ENCODE results near the gene CFAP221. TPM values are rescaled to one million over a fixed set of nuclear protein-coding genes. Genes with fewer than 3 reads are reported as not detected.
"Not testable (repeated sequence)": the region's sequence is repeated elsewhere in the genome, so short reads cannot be mapped to it uniquely, and the experiment has no call there.

The CFAP221 gene
- total RNA-seq, 1 donor from 2014 or later = 0.20 TPM

GRCh38 chr2:119590873-119591272, 46.6 kb downstream of the CFAP221 start:
- no peak for DNase-seq

GRCh38 chr2:119591523-119591922, 47.3 kb downstream of the CFAP221 start:
- no peak for DNase-seq

- no peak for DNase-seq
Measured at GRCh38 chr2:119592436-119592835, 48.2 kb downstream of the CFAP221 start.

- DNase-seq = no peak
Measured at GRCh38 chr2:119596638-119597037, 52.4 kb downstream of the CFAP221 start.

GRCh38 chr2:119598596-119599263, 54.5 kb downstream of the CFAP221 start:
- no peak for DNase-seq

- DNase-seq = no peak
Measured at GRCh38 chr2:119599384-119599783, 55.1 kb downstream of the CFAP221 start.

GRCh38 chr2:119605096-119605495, 60.8 kb downstream of the CFAP221 start:
- no peak for DNase-seq

- no peak for DNase-seq
Measured at GRCh38 chr2:119606674-119607073, 62.4 kb downstream of the CFAP221 start.

GRCh38 chr2:119608553-119608952, 64.3 kb downstream of the CFAP221 start:
- no peak for DNase-seq

GRCh38 chr2:119609337-119609736, 65.1 kb downstream of the CFAP221 start:
- no peak for DNase-seq

GRCh38 chr2:119614140-119614539, 69.9 kb downstream of the CFAP221 start:
- not testable (repeated sequence) for DNase-seq

GRCh38 chr2:119616421-119616820, 72.2 kb downstream of the CFAP221 start:
- no peak for DNase-seq

- DNase-seq = no peak
Measured at GRCh38 chr2:119617455-119617854, 73.2 kb downstream of the CFAP221 start.

- not testable (repeated sequence) for DNase-seq
Measured at GRCh38 chr2:119618725-119619124, 74.5 kb downstream of the CFAP221 start.

GRCh38 chr2:119625226-119625625, 81.0 kb downstream of the CFAP221 start:
- DNase-seq = no peak

- DNase-seq = no peak
Measured at GRCh38 chr2:119629323-119629825, 85.1 kb downstream of the CFAP221 start.

GRCh38 chr2:119630121-119630520, 85.9 kb downstream of the CFAP221 start:
- DNase-seq = no peak

GRCh38 chr2:119637371-119637770, 93.1 kb downstream of the CFAP221 start:
- no peak for DNase-seq

- DNase-seq = no peak
Measured at GRCh38 chr2:119638246-119638645, 94.0 kb downstream of the CFAP221 start.

GRCh38 chr2:119638685-119639554, 94.7 kb downstream of the CFAP221 start:
- DNase-seq = no peak

GRCh38 chr2:119641562-119642258, 97.5 kb downstream of the CFAP221 start:
- peak; percentile 48 for DNase-seq

- DNase-seq = no peak
Measured at GRCh38 chr2:119644186-119644585, 99.9 kb downstream of the CFAP221 start.

Data from skin of body (tissue), 2 donors.